CD4-positive, alpha-beta T cell treated with Interleukin-4 for 4 hours (primary cell): ENCODE results near the gene BICDL1.

Experiments
- DNase-seq: peaks from one replicate; pipeline ENCODE4 v3.0.0-alpha.2; 2020

The BICDL1 gene

DNA sequence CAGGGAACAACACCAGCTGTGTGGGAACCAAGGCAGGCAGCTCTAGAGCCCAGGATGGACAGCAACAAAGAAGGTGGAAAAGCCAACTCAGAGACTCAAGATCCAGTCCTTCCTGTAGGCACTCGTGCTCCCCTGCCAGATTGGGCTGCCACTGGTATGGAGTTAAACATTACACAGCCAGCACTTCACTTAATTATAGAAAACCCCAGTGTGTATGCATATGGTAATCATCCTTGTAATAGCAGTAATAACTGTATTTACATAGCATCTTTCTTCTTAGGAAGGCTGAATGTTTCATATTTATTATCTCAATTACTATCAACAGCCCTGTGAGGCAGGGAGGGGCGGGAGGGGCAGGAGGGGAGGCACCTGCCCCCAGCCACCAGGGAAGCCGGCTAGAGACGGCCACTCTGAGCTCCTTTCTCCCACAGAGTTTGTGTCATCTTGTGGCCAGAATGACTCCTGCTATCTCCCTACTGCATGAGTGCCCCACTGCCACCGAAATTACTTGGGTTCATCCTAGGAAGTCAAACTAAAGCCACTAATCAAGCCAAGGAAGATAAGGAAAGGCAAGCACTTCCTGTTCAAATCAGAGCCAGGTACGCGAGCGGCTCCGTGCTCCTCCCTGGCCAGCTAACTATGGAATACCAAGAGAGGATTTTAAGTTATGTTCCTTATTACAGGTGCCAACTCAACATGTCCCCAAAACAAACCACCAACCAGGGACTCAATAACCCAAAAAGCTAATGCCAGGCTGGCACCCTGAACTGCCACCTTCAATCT is 143.2 kb downstream of the BICDL1 start:
- DNase-seq, result no peak

DNA sequence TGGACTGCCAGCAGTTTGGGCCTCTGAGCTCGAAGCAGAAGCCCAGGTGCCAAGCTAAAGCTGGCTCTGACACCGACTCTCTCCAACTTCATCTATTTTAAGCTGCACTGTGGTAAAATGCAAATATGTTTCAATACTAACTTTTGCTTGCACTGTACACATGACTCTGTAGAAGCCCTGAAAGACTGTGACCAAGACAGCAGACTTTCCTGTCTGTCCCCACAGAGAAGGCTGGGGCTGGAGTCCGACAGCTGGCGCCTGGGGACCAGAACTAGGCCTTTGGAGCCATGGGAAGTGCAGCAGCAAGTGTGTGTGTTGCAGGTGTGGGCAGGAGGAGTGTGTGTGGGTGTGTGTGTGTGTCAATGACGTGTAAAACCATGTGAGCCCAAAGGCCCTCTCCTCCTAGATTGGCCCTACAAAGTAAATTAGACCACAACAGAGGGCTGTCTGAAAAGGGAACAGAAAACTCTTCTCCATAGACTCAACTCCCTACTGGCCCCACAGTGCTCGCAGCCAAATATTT is 143.9 kb downstream of the BICDL1 start:
- DNase-seq, result no peak

DNA sequence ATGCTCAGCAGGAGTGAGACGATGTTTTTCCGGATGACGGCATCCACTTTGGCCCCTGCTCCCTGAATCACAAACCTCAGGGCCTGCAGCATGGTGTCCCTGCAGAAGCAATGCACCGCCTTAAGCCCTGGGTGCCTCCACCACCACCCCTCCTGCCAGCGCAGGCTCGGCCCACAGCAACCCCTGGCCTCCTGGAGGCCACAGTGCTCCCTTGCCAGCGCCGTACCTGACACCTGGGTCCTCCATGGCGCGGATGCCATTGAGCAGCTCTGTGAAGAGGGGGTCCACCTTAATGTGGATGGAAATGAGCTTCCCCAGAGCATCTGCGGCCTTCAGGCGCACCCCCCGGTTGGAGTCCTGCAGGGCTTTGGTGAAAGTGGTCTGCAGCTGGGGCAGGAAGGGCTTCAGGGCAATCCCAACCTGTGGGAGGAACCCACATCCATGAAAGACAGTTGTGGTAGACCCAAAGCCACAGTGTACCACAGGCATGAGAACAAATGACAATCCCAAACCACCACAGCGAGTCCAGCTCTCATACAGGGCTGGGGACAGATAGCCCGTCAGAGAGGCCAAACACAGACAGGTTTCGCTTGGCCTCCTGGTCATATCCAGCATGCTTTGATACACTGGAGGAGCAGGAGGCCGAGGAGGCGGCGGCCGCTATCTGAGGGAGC is 145.4 kb downstream of the BICDL1 start:
- DNase-seq, result no peak

DNA sequence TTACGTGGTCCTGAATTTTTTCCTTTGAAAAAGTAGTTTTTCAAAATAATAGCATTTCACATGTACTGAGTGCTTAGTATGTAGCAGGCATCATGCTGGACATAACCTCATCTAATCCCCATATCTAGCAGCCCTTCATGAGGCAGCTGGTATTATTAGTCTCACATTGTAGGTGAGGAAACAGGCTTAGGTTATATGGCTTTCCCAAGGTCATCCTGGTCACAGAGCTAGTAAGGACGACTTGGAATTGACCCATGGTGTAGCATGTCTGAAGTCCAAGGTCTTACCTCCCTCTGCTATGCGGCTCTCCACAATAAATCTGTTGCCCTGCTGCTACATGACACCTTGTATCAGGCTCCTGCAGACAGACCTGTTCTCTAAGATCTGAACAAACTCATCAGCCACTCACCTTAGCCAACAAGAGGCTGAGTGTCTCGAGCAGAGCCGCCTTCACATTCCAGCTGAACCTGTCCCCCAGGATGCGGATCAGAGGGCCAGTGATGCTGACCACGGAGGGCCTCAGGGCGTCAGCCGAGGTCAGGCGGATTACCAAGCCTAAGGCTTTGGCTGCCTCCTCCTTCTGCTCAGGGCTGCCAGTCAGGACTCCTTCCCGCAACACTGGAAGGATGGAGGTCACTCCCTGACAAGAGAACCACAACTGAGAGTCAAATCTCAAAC is 147.2 kb downstream of the BICDL1 start:
- no peak for DNase-seq

DNA sequence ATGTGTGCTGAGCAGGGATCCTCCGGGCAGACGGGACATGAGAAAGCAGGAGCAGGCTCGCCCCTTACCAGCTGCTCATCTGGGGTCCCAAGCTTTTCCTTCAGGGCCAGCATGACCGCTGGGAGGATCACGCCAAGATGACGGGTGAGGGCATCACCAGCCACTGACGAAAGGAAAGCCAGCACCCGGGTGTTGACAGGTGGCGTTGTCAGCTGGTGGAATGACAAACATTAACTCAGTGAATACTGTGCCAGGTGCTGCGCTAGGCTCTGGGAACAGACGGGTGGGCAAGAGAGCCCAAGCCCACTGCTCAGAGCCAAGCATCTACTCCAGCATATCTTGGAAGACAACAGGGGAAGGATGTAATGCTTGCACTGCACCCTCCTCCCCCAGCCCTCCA is 148.8 kb downstream of the BICDL1 start:
- no peak for DNase-seq

DNA sequence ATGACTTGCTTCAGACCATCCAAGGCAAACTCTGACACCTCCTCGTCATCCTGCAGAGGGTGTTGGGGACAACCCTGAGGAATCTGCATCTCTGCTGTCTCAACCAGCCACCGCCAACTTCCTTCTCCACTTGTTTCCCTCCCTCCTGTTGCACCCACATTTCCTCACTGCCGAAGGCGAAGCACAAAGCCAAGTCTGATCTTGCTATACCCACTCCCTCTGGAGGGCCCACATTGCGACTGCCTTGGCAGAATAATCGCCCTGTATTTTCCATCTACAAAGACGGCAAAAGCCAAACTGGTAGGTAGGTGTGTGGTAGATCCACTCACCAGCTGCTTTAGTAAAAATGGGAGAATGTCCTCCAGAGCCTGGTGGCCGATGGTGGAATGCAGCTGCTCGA is 149.3 kb downstream of the BICDL1 start:
- DNase-seq, result no peak

DNA sequence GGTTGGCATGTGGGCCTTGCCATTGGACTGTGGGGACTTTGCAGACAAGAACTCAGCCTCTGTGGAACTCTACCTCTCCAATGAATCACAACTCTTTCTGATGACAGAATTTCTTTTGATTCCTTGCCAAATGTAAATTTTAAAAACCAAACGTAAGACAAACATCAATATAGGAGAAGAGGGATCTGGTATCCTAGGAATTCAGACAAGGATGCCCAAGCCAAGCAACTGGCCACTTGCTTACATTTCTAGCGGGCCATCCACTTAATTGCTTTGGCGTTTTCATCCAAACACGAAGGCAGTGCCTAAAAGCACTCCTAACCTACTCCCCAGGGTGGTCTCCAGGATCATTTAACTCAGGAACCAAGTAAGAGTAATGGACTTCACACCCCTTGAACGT is 150.9 kb downstream of the BICDL1 start:
- DNase-seq, result no peak

DNA sequence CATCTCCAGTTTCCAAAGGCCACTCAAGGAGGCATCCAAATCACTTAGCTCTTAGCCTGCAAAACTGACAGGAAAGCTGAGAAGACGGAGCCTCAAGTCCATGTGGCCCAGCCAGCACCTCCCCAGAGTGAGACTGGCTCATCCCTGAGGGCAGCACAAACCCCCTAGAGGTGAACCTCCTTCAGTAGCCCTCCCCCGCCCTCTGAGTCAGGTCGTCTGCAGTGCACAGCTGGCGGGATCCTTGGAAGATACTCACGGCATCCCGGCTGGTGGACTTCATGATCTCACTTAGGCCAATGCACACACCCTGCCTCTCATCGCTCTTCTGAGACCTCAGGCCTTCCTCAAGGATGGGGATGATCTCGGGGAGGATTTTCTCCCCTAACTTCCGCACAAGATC is 151.6 kb downstream of the BICDL1 start:
- no peak for DNase-seq

DNA sequence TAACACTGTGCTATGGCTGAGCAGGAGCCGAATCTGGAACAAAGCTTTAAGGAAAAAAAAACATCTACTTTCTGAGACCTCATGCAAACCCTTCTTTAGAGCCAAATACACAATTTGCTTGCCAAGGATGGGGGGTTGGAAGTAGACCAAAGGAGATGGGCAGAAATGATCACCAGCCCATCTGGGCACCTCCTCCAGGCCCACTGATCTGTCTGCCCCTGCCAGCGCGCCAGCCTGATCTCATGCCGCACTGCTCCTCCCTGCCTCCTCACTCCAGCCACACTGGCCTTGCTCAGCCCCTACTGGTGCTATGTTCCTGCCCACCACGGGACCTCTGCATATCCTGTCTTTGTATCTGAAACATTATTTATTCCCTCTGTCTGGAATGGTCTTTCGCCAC is 152.3 kb downstream of the BICDL1 start:
- no peak for DNase-seq

DNA sequence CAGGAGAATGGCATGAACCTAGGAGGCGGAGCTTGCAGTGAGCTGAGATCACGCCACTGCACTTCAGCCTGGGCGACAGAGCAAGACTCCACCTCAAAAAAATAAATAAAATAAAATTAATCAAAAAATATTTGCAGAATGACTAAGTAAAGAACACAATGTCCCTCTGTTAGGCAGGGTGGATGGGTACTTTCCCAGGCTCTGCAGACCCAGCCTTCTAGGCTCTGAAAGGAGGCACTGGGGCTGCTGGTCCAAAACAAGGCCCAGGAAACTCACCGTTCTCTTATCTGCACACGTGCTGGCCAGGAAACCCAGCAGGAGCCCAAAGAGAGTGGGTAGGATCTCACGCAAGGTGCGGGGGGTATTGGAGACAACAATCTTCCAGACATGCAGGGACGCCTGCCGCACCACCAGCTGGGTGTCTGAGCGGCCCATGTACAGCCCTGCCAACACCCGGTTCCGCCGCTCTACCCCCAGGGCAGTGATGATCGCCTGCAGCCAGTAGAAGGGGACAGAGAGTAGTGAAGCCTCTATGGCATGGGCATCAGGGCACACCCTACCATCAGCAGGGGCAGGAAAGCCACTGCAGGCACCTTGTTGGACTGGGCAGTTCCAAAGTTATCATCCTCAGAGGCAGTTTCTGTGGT is 153.3 kb downstream of the BICDL1 start:
- no peak for DNase-seq
